Right lobe of liver (tissue), 6 donors: ENCODE results near the gene A2M. TPM values are rescaled to one million over a fixed set of nuclear protein-coding genes. Genes with fewer than 3 reads are reported as not detected.
A peak's percentile ranks its signal among the peaks of the same experiment; 100 is the strongest.
"Not testable (repeated sequence)": the region's sequence is repeated elsewhere in the genome, so short reads cannot be mapped to it uniquely, and the experiment has no call there.

Experiments
- ATAC-seq, 4 donors: fragments of 200-7000 bp; cut with Tn5 transposase; one replicate each; pipeline ENCODE4 v1.9.1; 2020; ENCODE audit warnings: mild to moderate bottlenecking in 4 of 4, moderate library complexity in 4 of 4
- DNase-seq, 3 donors: peaks; one replicate each; pipeline ENCODE4 v3.0.0-alpha.2; 2020
- H3K27ac ChIP-seq, 3 donors: fragments of 200-600 bp; one replicate each; pipeline ENCODE4 v1.8.0; 2022
- H3K27me3 ChIP-seq, 2 donors: fragments of 200-600 bp; one replicate each; pipeline ENCODE4 v1.8.0; 2022
- H3K36me3 ChIP-seq, 4 donors: fragments of 200-600 bp; sonication (generic) in 1 of 4; one replicate each; pipeline versions ENCODE4 v1.5.1 to v1.8.0; 2017 to 2022; ENCODE audit warnings: control low read depth in 1 of 4
- H3K4me1 ChIP-seq, 4 donors: fragments of 200-600 bp; sonication (generic) in 1 of 4; one replicate each; pipeline versions ENCODE4 v1.5.1 to v1.8.0; 2017 to 2022; ENCODE audit warnings: control low read depth in 1 of 4
- H3K4me3 ChIP-seq, 3 donors: fragments of 200-600 bp; one replicate each; pipeline ENCODE4 v1.8.0; 2022
- H3K9me3 ChIP-seq, 4 donors: fragments of 200-600 bp; sonication (generic) in 1 of 4; one replicate each; pipeline versions ENCODE4 v1.5.1 to v1.8.0; 2017 to 2022; ENCODE audit warnings: control low read depth in 1 of 4
- CTCF ChIP-seq, 4 donors: fragments of 200-600 bp in 3 of 4; fragments of 450-650 bp in 1 of 4; IDR thresholded peaks; one replicate each; pipeline versions ENCODE4 v1.5.1 to v1.8.0; 2016 to 2022; ENCODE audit warnings: antibody characterized with exemption in 4 of 4, mild to moderate bottlenecking in 2 of 4
- POLR2A ChIP-seq: fragments of 450-650 bp; IDR thresholded peaks from one replicate; pipeline ENCODE4 v1.6.1; 2017; ENCODE audit warnings: antibody characterized with exemption, mild to moderate bottlenecking
- WGBS: methylation state at CpG from one replicate; pipeline ENCODE4 v1.1.6; 2018; ENCODE audit warnings: low coverage, low lambda C conversion rate; ENCODE audit not compliant: insufficient coverage; ENCODE audit errors: missing lambda C conversion rate; 5-methylcytosine and 5-hydroxymethylcytosine counted together
- intact Hi-C, 2 donors: fragments of 100-400 bp; cut with DNase I; formaldehyde crosslinking; loops; one replicate each; pipeline versions ENCODE4 v1.11.2 to v1.14.1; 2022
- total RNA-seq, 6 experiments: library from RNA; depleted of rRNA in 2 of 6; stranded (reverse); fragments of >200 nt in 2 of 6; fragmentation: NEBNext Ultra II Directional in 3 of 6; extraction: Animal tissue kit (Norgen Biotek cat#: 25700) in 3 of 6; gene quantifications; one replicate each; pipeline versions ENCODE4 v1.1.0 to v1.2.4, GENCODE V29; 2016 to 2023
- donor health status: DM: no; HTN: yes; CAD: no.
- donor health status: DM: no; HTN: no; CAD: no.
- donor health status: DM: no; HTN: no; CAD: no.
- donor health status: DM: no; HTN: yes; CAD: no.
- donor health status: DM: no; HTN: yes; CAD: no.

A2M gene
- total RNA-seq, 6 experiments from 2014 or later: 978 to 3,352 (median 2,507) TPM

- Histone ChIP-seq H3K4me1 (no peaks in the 10 kb centered on the region), H3K36me3 (no peaks in the 10 kb centered on the region), H3K27ac (no peak overlapping the region), H3K27me3 (no peaks in the 10 kb centered on the region), H3K4me3 (no peak overlapping the region), H3K9me3 (no peaks in the 10 kb centered on the region)
- 85% methylated on average over 2 of the region's 2 CpGs for WGBS
- no peak for ATAC-seq
- DNase-seq: no peak
- intact Hi-C loops: no loop called here
- TF ChIP-seq CTCF (IDR thresholded peaks at IDR 0.05) (no peak), POLR2A (no peak)
These were observed 27.4 kb upstream of the A2M start for GRCh38 chr12:9143137-9143536.

GRCh38 chr12:9139588-9140290 is 24.0 kb upstream of the A2M start:
- 75% methylated on average over 1 of the region's 2 CpGs for WGBS
- H3K27ac ChIP-seq, H3K27me3 ChIP-seq, H3K4me1 ChIP-seq, H3K36me3 ChIP-seq, ATAC-seq, H3K9me3 ChIP-seq, H3K4me3 ChIP-seq, DNase-seq, intact Hi-C loops: not testable (repeated sequence)

GRCh38 chr12:9135903-9136310 is 20.2 kb upstream of the A2M start:
- Histone ChIP-seq H3K9me3 (no peaks in the 10 kb centered on the region), H3K4me1 (peaks cover 0 to 32% (median 11%) of the 10 kb centered on the region in 4 donors), H3K4me3 (peak overlapping the region in 1 of 3 donors; percentile 12), H3K36me3 (no peaks in the 10 kb centered on the region), H3K27me3 (no peaks in the 10 kb centered on the region), H3K27ac (peak overlapping the region in 2 of 3 donors; percentile 10 to 43)
- peak in 2 of 4 donors; percentile 5 to 47 for ATAC-seq
- DNase-seq: no peak
- intact Hi-C loops: no loop called here
- 24% methylated on average over 5 of the region's 5 CpGs for WGBS
- TF ChIP-seq POLR2A (no peak), CTCF (IDR thresholded peaks at IDR 0.05) (no peak)

GRCh38 chr12:9134981-9135628 is 19.4 kb upstream of the A2M start:
- Histone ChIP-seq H3K36me3 (no peaks in the 10 kb centered on the region), H3K27me3 (no peaks in the 10 kb centered on the region), H3K27ac (peak overlapping the region in 2 of 3 donors; percentile 10 to 43), H3K9me3 (no peaks in the 10 kb centered on the region), H3K4me3 (peak overlapping the region in 2 of 3 donors; percentile 5 to 12), H3K4me1 (peaks cover 0 to 32% (median 11%) of the 10 kb centered on the region in 4 donors)
- peak; percentile 32 to 71 (median 46) for TF ChIP-seq CTCF (IDR thresholded peaks at IDR 0.05)
- TF ChIP-seq POLR2A: no peak
- WGBS: 78% methylated on average over 14 of the region's 16 CpGs
- DNase-seq (no peak), ATAC-seq (peak; percentile 39 to 70 (median 52))
- intact Hi-C loops: no loop called here

- Histone ChIP-seq H3K9me3 (no peaks in the 10 kb centered on the region), H3K4me1 (peaks cover 0 to 32% (median 11%) of the 10 kb centered on the region in 4 donors), H3K27ac (peak overlapping the region in 2 of 3 donors; percentile 38 to 75), H3K27me3 (no peaks in the 10 kb centered on the region), H3K36me3 (no peaks in the 10 kb centered on the region), H3K4me3 (no peak overlapping the region)
- DNase-seq: no peak
- TF ChIP-seq CTCF (IDR thresholded peaks at IDR 0.05): no peak
- WGBS: 15% methylated on average over 1 of the region's 1 CpG
- peak in 2 of 4 donors; percentile 19 to 43 for ATAC-seq
- intact Hi-C loops: no loop called here
These were observed 17.6 kb upstream of the A2M start for GRCh38 chr12:9133216-9133916.
